BJ (cell line): ENCODE results near the gene NEXMIF. TPM values are rescaled to one million over a fixed set of nuclear protein-coding genes. Genes with fewer than 3 reads are reported as not detected.
"Not testable (repeated sequence)": the region's sequence is repeated elsewhere in the genome, so short reads cannot be mapped to it uniquely, and the experiment has no call there.

Source experiments
- CTCF ChIA-PET: fragments of 350-600 bp; formaldehyde crosslinking; extraction: SDS; loops from one replicate; lab custom pipeline; 2021; ENCODE audit warnings: antibody characterized with exemption, inconsistent platforms; lab: Yijun Ruan, JAX
- POLR2A ChIA-PET: fragments of 300-600 bp; sonication (Branson Sonifier 250); formaldehyde crosslinking; extraction: SDS; loops from one replicate; lab custom pipeline; 2021; ENCODE audit warnings: antibody characterized with exemption; lab: Charles Lee
- DNase-seq: peaks from one replicate; pipeline ENCODE4 v3.0.0-alpha.2; 2011; ENCODE audit warnings: low read depth
- H3K27me3 ChIP-seq: 2 replicates; pipeline ENCODE4 v1.6.0; 2011; ENCODE audit warnings: low read length; ENCODE audit not compliant: control insufficient read depth, insufficient read depth
- H3K36me3 ChIP-seq: 2 replicates; pipeline ENCODE4 v1.5.1; 2011; ENCODE audit warnings: low read length; ENCODE audit not compliant: control insufficient read depth, insufficient read depth
- H3K4me3 ChIP-seq: 2 replicates; pipeline ENCODE4 v1.5.1; 2011; ENCODE audit warnings: low read depth, mild to moderate bottlenecking, control low read depth, low read length
- polyA plus RNA-seq: library from polyadenylated mRNA; depleted of rRNA; stranded (reverse); fragments of >200 nt; gene quantifications from 2 replicates; pipeline ENCODE4 v1.2.3, GENCODE V29; 2011
- TF ChIP-seq, protein P1 (sequence below): IDR thresholded peaks from 2 replicates; pipeline ENCODE4 v1.5.1; 2011; ENCODE audit warnings: low read depth, mild to moderate bottlenecking, control low read depth, inconsistent platforms, low read length, moderate library complexity; ENCODE audit not compliant: insufficient read depth

The NEXMIF gene
- polyA plus RNA-seq, 1 experiment: not detected

GRCh38 chrX:74835566-74835965 lies 89.7 kb downstream of the NEXMIF start:
- Histone ChIP-seq H3K4me3 (no peak overlapping the region), H3K36me3 (no peaks in the 10 kb centered on the region), H3K27me3 (no peaks in the 10 kb centered on the region)
- TF ChIP-seq, protein P1, sequence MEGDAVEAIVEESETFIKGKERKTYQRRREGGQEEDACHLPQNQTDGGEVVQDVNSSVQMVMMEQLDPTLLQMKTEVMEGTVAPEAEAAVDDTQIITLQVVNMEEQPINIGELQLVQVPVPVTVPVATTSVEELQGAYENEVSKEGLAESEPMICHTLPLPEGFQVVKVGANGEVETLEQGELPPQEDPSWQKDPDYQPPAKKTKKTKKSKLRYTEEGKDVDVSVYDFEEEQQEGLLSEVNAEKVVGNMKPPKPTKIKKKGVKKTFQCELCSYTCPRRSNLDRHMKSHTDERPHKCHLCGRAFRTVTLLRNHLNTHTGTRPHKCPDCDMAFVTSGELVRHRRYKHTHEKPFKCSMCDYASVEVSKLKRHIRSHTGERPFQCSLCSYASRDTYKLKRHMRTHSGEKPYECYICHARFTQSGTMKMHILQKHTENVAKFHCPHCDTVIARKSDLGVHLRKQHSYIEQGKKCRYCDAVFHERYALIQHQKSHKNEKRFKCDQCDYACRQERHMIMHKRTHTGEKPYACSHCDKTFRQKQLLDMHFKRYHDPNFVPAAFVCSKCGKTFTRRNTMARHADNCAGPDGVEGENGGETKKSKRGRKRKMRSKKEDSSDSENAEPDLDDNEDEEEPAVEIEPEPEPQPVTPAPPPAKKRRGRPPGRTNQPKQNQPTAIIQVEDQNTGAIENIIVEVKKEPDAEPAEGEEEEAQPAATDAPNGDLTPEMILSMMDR: no peak
- CTCF ChIA-PET: no interaction called here
- DNase-seq: no peak
- POLR2A ChIA-PET: no interaction called here

- DNase-seq, CTCF ChIA-PET, H3K36me3 ChIP-seq, H3K4me3 ChIP-seq, POLR2A ChIA-PET, H3K27me3 ChIP-seq: not testable (repeated sequence)
Measured at GRCh38 chrX:74819797-74820196, 105.5 kb downstream of the NEXMIF start.

GRCh38 chrX:74814681-74815080 lies 110.6 kb downstream of the NEXMIF start:
- no peak for DNase-seq
- Histone ChIP-seq H3K4me3 (no peak overlapping the region), H3K27me3 (no peaks in the 10 kb centered on the region), H3K36me3 (no peaks in the 10 kb centered on the region)
- ChIA-PET CTCF (no interaction called here), POLR2A (no interaction called here)
- TF ChIP-seq, protein P1: no peak

GRCh38 chrX:74804574-74804973 lies 120.7 kb downstream of the NEXMIF start:
- CTCF ChIA-PET: no interaction called here
- TF ChIP-seq, protein P1: no peak

GRCh38 chrX:74800062-74800461 lies 125.2 kb downstream of the NEXMIF start:
- Histone ChIP-seq H3K27me3 (no peaks in the 10 kb centered on the region), H3K36me3 (no peaks in the 10 kb centered on the region), H3K4me3 (no peak overlapping the region)
- ChIA-PET CTCF (no interaction called here), POLR2A (no interaction called here)
- TF ChIP-seq, protein P1: no peak
- no peak for DNase-seq

More at GRCh38 chrX:74804574-74804973, 120.7 kb downstream of the NEXMIF start:
- Histone ChIP-seq H3K36me3 (no peaks in the 10 kb centered on the region), H3K4me3 (no peak overlapping the region), H3K27me3 (no peaks in the 10 kb centered on the region)
- no peak for DNase-seq
- POLR2A ChIA-PET: no interaction called here

- no peaks in the 10 kb centered on the region for H3K36me3 ChIP-seq
- ChIA-PET POLR2A (no interaction called here), CTCF (no interaction called here)
- no peak for DNase-seq
- H3K27me3 ChIP-seq: no peaks in the 10 kb centered on the region
- TF ChIP-seq, protein P1: no peak
- no peak overlapping the region for H3K4me3 ChIP-seq
Measured at GRCh38 chrX:74797338-74797887, 127.8 kb downstream of the NEXMIF start.
